BE2C (cell line): ENCODE data around the gene CDYL2.

Experiments
- DNase-seq: peaks from one replicate; pipeline ENCODE4 v3.0.0-alpha.2; 2020
- H3K27me3 ChIP-seq: fragments of 250-450 bp; sonication (Bioruptor Pico); 2 replicates; pipeline ENCODE4 v1.5.1; 2020; ENCODE audit warnings: mild to moderate bottlenecking
- H3K36me3 ChIP-seq: fragments of 250-450 bp; sonication (Bioruptor Pico); 2 replicates; pipeline ENCODE4 v1.5.1; 2020; ENCODE audit warnings: mild to moderate bottlenecking
- H3K4me1 ChIP-seq: fragments of 250-450 bp; sonication (Bioruptor Pico); 2 replicates; pipeline ENCODE4 v1.5.1; 2020
- H3K4me3 ChIP-seq: 2 replicates; pipeline ENCODE4 v1.5.1; 2011; ENCODE audit warnings: low read depth, low read length
- H3K9me3 ChIP-seq: fragments of 250-450 bp; sonication (Bioruptor Pico); 2 replicates; pipeline ENCODE4 v1.5.1; 2020
- CTCF ChIP-seq: IDR thresholded peaks from 2 replicates; pipeline ENCODE4 v1.5.1; 2012; ENCODE audit warnings: mild to moderate bottlenecking, low read depth, low read length

CDYL2 gene

GRCh38 chr16:80725566-80726162, 78.7 kb downstream of the CDYL2 start:
- no peak for TF ChIP-seq CTCF
- no peaks in the 10 kb centered on the region; the same call in 1 of the 2 replicates for H3K9me3 ChIP-seq
- DNase-seq = no peak
- no peak overlapping the region for H3K4me3 ChIP-seq
- H3K4me1 ChIP-seq = no peaks in the 10 kb centered on the region
- no peaks in the 10 kb centered on the region for H3K27me3 ChIP-seq
- no peaks in the 10 kb centered on the region for H3K36me3 ChIP-seq

GRCh38 chr16:80723981-80724380, 80.4 kb downstream of the CDYL2 start:
- H3K9me3 ChIP-seq = no peaks in the 10 kb centered on the region; the same call in 1 of the 2 replicates
- H3K27me3 ChIP-seq = no peaks in the 10 kb centered on the region
- DNase-seq = no peak
- TF ChIP-seq CTCF = no peak
- no peaks in the 10 kb centered on the region for H3K36me3 ChIP-seq
- no peak overlapping the region for H3K4me3 ChIP-seq
- H3K4me1 ChIP-seq = no peaks in the 10 kb centered on the region

- Histone ChIP-seq H3K9me3 (no peaks in the 10 kb centered on the region; the same call in 1 of the 2 replicates), H3K4me1 (no peaks in the 10 kb centered on the region), H3K27me3 (no peaks in the 10 kb centered on the region), H3K4me3 (no peak overlapping the region), H3K36me3 (no peaks in the 10 kb centered on the region)
- DNase-seq = no peak
- no peak for TF ChIP-seq CTCF
Observed at GRCh38 chr16:80723091-80723490, 81.3 kb downstream of the CDYL2 start.

- Histone ChIP-seq H3K9me3 (no peaks in the 10 kb centered on the region; the same call in 1 of the 2 replicates), H3K27me3 (no peaks in the 10 kb centered on the region), H3K36me3 (no peaks in the 10 kb centered on the region), H3K4me1 (no peaks in the 10 kb centered on the region), H3K4me3 (no peak overlapping the region)
- no peak for DNase-seq
- TF ChIP-seq CTCF = no peak
Observed at GRCh38 chr16:80720804-80721371, 83.5 kb downstream of the CDYL2 start.

GRCh38 chr16:80719573-80719972, 84.8 kb downstream of the CDYL2 start:
- Histone ChIP-seq H3K9me3 (no peaks in the 10 kb centered on the region; the same call in 1 of the 2 replicates), H3K27me3 (no peaks in the 10 kb centered on the region), H3K36me3 (no peaks in the 10 kb centered on the region), H3K4me3 (no peak overlapping the region), H3K4me1 (no peaks in the 10 kb centered on the region)
- no peak for TF ChIP-seq CTCF
- no peak for DNase-seq

- Histone ChIP-seq H3K27me3 (no peaks in the 10 kb centered on the region), H3K9me3 (no peaks in the 10 kb centered on the region; the same call in 1 of the 2 replicates), H3K4me1 (no peaks in the 10 kb centered on the region), H3K36me3 (no peaks in the 10 kb centered on the region), H3K4me3 (no peak overlapping the region)
- no peak for TF ChIP-seq CTCF
- DNase-seq = no peak
Observed at GRCh38 chr16:80718480-80719220, 85.7 kb downstream of the CDYL2 start.
